Colonic mucosa (tissue), 4 donors: ENCODE data around the gene LYST. TPM values are rescaled to one million over a fixed set of nuclear protein-coding genes. Genes with fewer than 3 reads are reported as not detected.

Experiments used
- DNase-seq: peaks from one replicate; pipeline ENCODE4 v3.0.0-alpha.2; 2020
- H3K27ac ChIP-seq: fragments of 200-600 bp; one replicate; pipeline ENCODE4 v1.8.0; 2021
- H3K27me3 ChIP-seq: fragments of 200-600 bp; one replicate; pipeline ENCODE4 v1.8.0; 2021
- H3K36me3 ChIP-seq: fragments of 200-600 bp; one replicate; pipeline ENCODE4 v1.8.0; 2021
- H3K4me1 ChIP-seq: fragments of 200-600 bp; one replicate; pipeline ENCODE4 v1.8.0; 2021; ENCODE audit warnings: mild to moderate bottlenecking
- H3K4me3 ChIP-seq: fragments of 200-600 bp; one replicate; pipeline ENCODE4 v1.8.0; 2021
- H3K9ac ChIP-seq, 2 donors: one replicate each; pipeline ENCODE4 v1.7.0; 2013; ENCODE audit warnings: control low read depth in 2 of 2, low read depth in 2 of 2, low read length in 2 of 2
- H3K9me3 ChIP-seq: fragments of 200-600 bp; one replicate; pipeline ENCODE4 v1.8.0; 2021
- CTCF ChIP-seq: fragments of 200-600 bp; IDR thresholded peaks from one replicate; pipeline ENCODE4 v1.8.0; 2022; ENCODE audit warnings: antibody characterized with exemption, mild to moderate bottlenecking
- intact Hi-C: fragments of 100-400 bp; cut with DNase I; formaldehyde crosslinking; loops from one replicate; pipeline ENCODE4 v1.14.1; 2022
- total RNA-seq, 2 donors: library from RNA; stranded (reverse); fragmentation: NEBNext Ultra II Directional in 1 of 2; extraction: Animal tissue kit (Norgen Biotek cat#: 25700) in 1 of 2; gene quantifications; one replicate each; pipeline ENCODE4 v1.2.1, GENCODE V29; 2021
- donor health status: healthy.
- donor health status: DM: no; HTN: no; CAD: no.
- donor health status: DM: no; HTN: no; CAD: no.

LYST gene
- total RNA-seq, 2 donors from 2014 or later = 13.7 to 20.0 TPM

GRCh38 chr1:235882816-235883215 is 16.1 kb upstream of the LYST start:
- no peak for DNase-seq
- Histone ChIP-seq H3K27ac (peak overlapping the region; percentile 47), H3K36me3 (no peaks in the 10 kb centered on the region), H3K4me3 (no peak overlapping the region), H3K9ac (peak overlapping the region in 1 of 2 donors; percentile 64), H3K27me3 (no peaks in the 10 kb centered on the region), H3K4me1 (no peaks in the 10 kb centered on the region), H3K9me3 (no peaks in the 10 kb centered on the region)
- TF ChIP-seq CTCF = no peak
- intact Hi-C loops = no loop called here

GRCh38 chr1:235881930-235882700 is 15.4 kb upstream of the LYST start:
- no peaks in the 10 kb centered on the region for H3K36me3 ChIP-seq

GRCh38 chr1:235878082-235878811 is 11.5 kb upstream of the LYST start:
- intact Hi-C loops = no loop called here
- H3K4me3 ChIP-seq = no peak overlapping the region
- H3K9me3 ChIP-seq = no peaks in the 10 kb centered on the region
- H3K4me1 ChIP-seq = no peaks in the 10 kb centered on the region
- no peaks in the 10 kb centered on the region for H3K27me3 ChIP-seq
- no peak for DNase-seq
- H3K27ac ChIP-seq = no peak overlapping the region
- no peak overlapping the region for H3K9ac ChIP-seq
- no peaks in the 10 kb centered on the region for H3K36me3 ChIP-seq
- TF ChIP-seq CTCF = no peak

More at GRCh38 chr1:235881930-235882700, 15.4 kb upstream of the LYST start:
- H3K27me3 ChIP-seq = no peaks in the 10 kb centered on the region
- no peak for DNase-seq
- intact Hi-C loops = no loop called here
- no peak overlapping the region for H3K9ac ChIP-seq
- H3K4me1 ChIP-seq = no peaks in the 10 kb centered on the region
- TF ChIP-seq CTCF = no peak
- H3K4me3 ChIP-seq = no peak overlapping the region
- H3K9me3 ChIP-seq = no peaks in the 10 kb centered on the region
- no peak overlapping the region for H3K27ac ChIP-seq

GRCh38 chr1:235876402-235876841 is 9.7 kb upstream of the LYST start:
- Histone ChIP-seq H3K27ac (no peak overlapping the region), H3K4me3 (no peak overlapping the region), H3K4me1 (no peaks in the 10 kb centered on the region), H3K36me3 (no peaks in the 10 kb centered on the region), H3K9me3 (no peaks in the 10 kb centered on the region), H3K27me3 (no peaks in the 10 kb centered on the region), H3K9ac (no peak overlapping the region)
- intact Hi-C loops = no loop called here
- no peak for TF ChIP-seq CTCF
- no peak for DNase-seq

GRCh38 chr1:235875036-235875597 is 8.4 kb upstream of the LYST start:
- no peaks in the 10 kb centered on the region for H3K4me1 ChIP-seq
- no peak overlapping the region for H3K27ac ChIP-seq
- no peak overlapping the region for H3K9ac ChIP-seq
- intact Hi-C loops = no loop called here
- TF ChIP-seq CTCF = no peak
- no peaks in the 10 kb centered on the region for H3K27me3 ChIP-seq
- DNase-seq = no peak
- no peak overlapping the region for H3K4me3 ChIP-seq
- H3K9me3 ChIP-seq = no peaks in the 10 kb centered on the region
- no peaks in the 10 kb centered on the region for H3K36me3 ChIP-seq
